H1 (cell line): Measurements from ENCODE around the gene RNF4. TPM values are rescaled to one million over a fixed set of nuclear protein-coding genes. Genes with fewer than 3 reads are reported as not detected.

Experiments used
- CTCF ChIA-PET: fragments of 300-600 bp; sonication (Branson Sonifier 250); formaldehyde crosslinking; loops from one replicate; lab custom pipeline; 2021; ENCODE audit not compliant: partially characterized antibody; lab: Charles Lee
- POLR2A ChIA-PET: fragments of 300-600 bp; sonication (Branson Sonifier 250); formaldehyde crosslinking; loops from one replicate; lab custom pipeline; 2021; ENCODE audit warnings: inconsistent platforms; ENCODE audit not compliant: partially characterized antibody; lab: Charles Lee
- DNase-seq, 2 experiments: peaks; one replicate each; pipeline versions ENCODE4 v3.0.0 to v3.0.0-alpha.2; 2010 to 2022; ENCODE audit warnings: low spot score in 2 of 2, low read depth in 1 of 2, mixed read lengths in 1 of 2
- FAIRE-seq: peaks from 2 replicates; lab custom pipeline; 2011; peaks lifted over from hg19 to GRCh38; lab: Jason Lieb, UNC
- H2AFZ ChIP-seq: 2 replicates; pipeline ENCODE4 v1.8.1; 2012; ENCODE audit warnings: low read length, inconsistent platforms
- H2AK5ac ChIP-seq: 2 replicates; pipeline ENCODE4 v1.6.1; 2013; ENCODE audit warnings: low read depth, low read length
- H2BK120ac ChIP-seq: replicated peaks from 2 replicates; pipeline ENCODE3; 2013; ENCODE audit warnings: low read depth, low read length, inconsistent platforms
- H2BK12ac ChIP-seq: 2 replicates; pipeline ENCODE4 v1.6.1; 2013; ENCODE audit warnings: low read depth, low read length
- H2BK15ac ChIP-seq: 2 replicates; pipeline ENCODE4 v1.6.1; 2013; ENCODE audit warnings: low read length
- H2BK20ac ChIP-seq: 2 replicates; pipeline ENCODE4 v1.6.1; 2013; ENCODE audit warnings: low read length
- H2BK5ac ChIP-seq: 2 replicates; pipeline ENCODE4 v1.6.1; 2013; ENCODE audit warnings: low read depth, low read length
- H3K14ac ChIP-seq: 2 replicates; pipeline ENCODE4 v1.6.1; 2013; ENCODE audit warnings: inconsistent platforms; ENCODE audit not compliant: insufficient read length
- H3K18ac ChIP-seq: 2 replicates; pipeline ENCODE4 v1.6.1; 2013; ENCODE audit warnings: low read length; ENCODE audit errors: extremely low read depth
- H3K23ac ChIP-seq: 2 replicates; pipeline ENCODE4 v1.6.1; 2013; ENCODE audit warnings: inconsistent platforms; ENCODE audit not compliant: insufficient read length
- H3K23me2 ChIP-seq: 2 replicates; pipeline ENCODE4 v1.6.1; 2013; ENCODE audit warnings: low read depth, low read length
- H3K27ac ChIP-seq: 2 replicates; pipeline ENCODE4 v1.6.1; 2011; ENCODE audit warnings: low read depth, low read length, inconsistent platforms
- H3K27me3 ChIP-seq, 4 experiments: replicated peaks in 1 of 4; 1 replicate in 1 of 4; 2 replicates in 3 of 4; pipeline versions ENCODE4 v1.6.1 to v1.8.1; 2011 to 2013; ENCODE audit warnings: low read length in 3 of 4, mild to moderate bottlenecking in 3 of 4, inconsistent platforms in 2 of 4, mixed read lengths in 2 of 4, moderate library complexity in 1 of 4; ENCODE audit not compliant: control insufficient read depth in 3 of 4, insufficient read depth in 3 of 4; ENCODE audit errors: extremely low read depth in 1 of 4
- H3K36me3 ChIP-seq, 4 experiments: 2 replicates each; pipeline versions ENCODE4 v1.6.1 to v1.8.1; 2011 to 2013; ENCODE audit warnings: mild to moderate bottlenecking in 4 of 4, low read length in 3 of 4, moderate library complexity in 2 of 4, control low read depth in 1 of 4, inconsistent platforms in 1 of 4; ENCODE audit not compliant: insufficient read depth in 4 of 4, control insufficient read depth in 2 of 4
- H3K4ac ChIP-seq: replicated peaks from 2 replicates; pipeline ENCODE3; 2013; ENCODE audit warnings: low read length, low read depth, mixed read lengths, inconsistent platforms; ENCODE audit not compliant: insufficient read length
- H3K4me1 ChIP-seq, 4 experiments: replicated peaks in 1 of 4; 1 replicate in 1 of 4; 2 replicates in 3 of 4; pipeline versions ENCODE4 v1.6.1 to v1.8.1; 2011 to 2013; ENCODE audit warnings: low read length in 3 of 4, inconsistent platforms in 2 of 4, mixed read lengths in 1 of 4; ENCODE audit not compliant: insufficient read depth in 4 of 4, control insufficient read depth in 3 of 4
- H3K4me2 ChIP-seq, 2 experiments: 2 replicates each; pipeline versions ENCODE4 v1.6.1 to v1.8.1; 2011 to 2013; ENCODE audit warnings: low read depth in 2 of 2, low read length in 2 of 2, control low read depth in 1 of 2, inconsistent platforms in 1 of 2, mild to moderate bottlenecking in 1 of 2; ENCODE audit not compliant: insufficient read depth in 1 of 2
- H3K4me3 ChIP-seq, 4 experiments: fragments of 200-600, 300-600 bp in 1 of 4; sonication (generic), shearing (Covaris generic), sonication (Bioruptor Twin) in 1 of 4; 2 replicates each; pipeline versions ENCODE4 v1.5.1 to v1.8.1; 2011 to 2016; ENCODE audit warnings: low read length in 4 of 4, low read depth in 3 of 4, control low read depth in 2 of 4, inconsistent platforms in 2 of 4, mild to moderate bottlenecking in 2 of 4, mixed read lengths in 1 of 4, moderate library complexity in 1 of 4; ENCODE audit not compliant: insufficient read depth in 2 of 4; ENCODE audit errors: extremely low read depth in 1 of 4
- H3K56ac ChIP-seq: replicated peaks from 2 replicates; pipeline ENCODE3; 2013; ENCODE audit warnings: low read depth, mild to moderate bottlenecking, mixed read lengths, low read length, inconsistent platforms; ENCODE audit not compliant: insufficient read length
- H3K79me1 ChIP-seq: 2 replicates; pipeline ENCODE4 v1.6.1; 2013; ENCODE audit warnings: low read depth, low read length, control low read depth
- H3K79me2 ChIP-seq, 2 experiments: 2 replicates each; pipeline versions ENCODE4 v1.6.1 to v1.8.1; 2012 to 2013; ENCODE audit warnings: low read length in 2 of 2, mild to moderate bottlenecking in 2 of 2, inconsistent platforms in 1 of 2; ENCODE audit not compliant: insufficient read depth in 2 of 2, control insufficient read depth in 1 of 2
- H3K9ac ChIP-seq, 4 experiments: replicated peaks in 1 of 4; 1 replicate in 1 of 4; 2 replicates in 3 of 4; pipeline versions ENCODE4 v1.6.1 to v1.8.1; 2011 to 2013; ENCODE audit warnings: low read depth in 3 of 4, low read length in 3 of 4, control low read depth in 2 of 4, mild to moderate bottlenecking in 2 of 4, moderate library complexity in 2 of 4, inconsistent platforms in 1 of 4; ENCODE audit errors: extremely low read depth in 1 of 4
- H3K9me3 ChIP-seq, 2 experiments: 2 replicates each; pipeline versions ENCODE4 v1.6.1 to v1.8.1; 2012 to 2013; ENCODE audit warnings: mild to moderate bottlenecking in 2 of 2, moderate library complexity in 2 of 2, control low read depth in 1 of 2, inconsistent platforms in 1 of 2, low read depth in 1 of 2, low read length in 1 of 2, mixed read lengths in 1 of 2; ENCODE audit not compliant: insufficient read depth in 2 of 2
- H4K20me1 ChIP-seq, 2 experiments: replicated peaks in 1 of 2; 2 replicates each; pipeline versions ENCODE3 to v1.8.1; 2011 to 2013; ENCODE audit warnings: inconsistent platforms in 2 of 2, low read length in 2 of 2, mild to moderate bottlenecking in 1 of 2; ENCODE audit not compliant: insufficient read depth in 2 of 2, control insufficient read depth in 1 of 2
- H4K5ac ChIP-seq: 2 replicates; pipeline ENCODE4 v1.6.1; 2013; ENCODE audit warnings: low read length, low read depth, mixed read lengths, inconsistent platforms; ENCODE audit not compliant: insufficient read length
- H4K8ac ChIP-seq: 2 replicates; pipeline ENCODE4 v1.8.0; 2013; ENCODE audit warnings: mild to moderate bottlenecking, moderate library complexity, low read length, inconsistent platforms; ENCODE audit not compliant: insufficient read depth; ENCODE audit errors: extremely low read depth
- H4K91ac ChIP-seq: replicated peaks from 2 replicates; pipeline ENCODE3; 2013; ENCODE audit warnings: low read length, mixed read lengths, inconsistent platforms; ENCODE audit not compliant: insufficient read length
- BRCA1 ChIP-seq: IDR thresholded peaks from 2 replicates; pipeline ENCODE4 v1.6.1; 2012; ENCODE audit warnings: low read depth, low read length, improper control_type of control experiment
- CBX8 ChIP-seq: fragments of 300-800, 300-1000 bp; sonication (generic); IDR thresholded peaks from 2 replicates; pipeline ENCODE4 v1.7.1; 2016; ENCODE audit warnings: low read depth, low read length, borderline replicate concordance
- CEBPB ChIP-seq: IDR thresholded peaks from 2 replicates; pipeline ENCODE4 v1.6.1; 2012; ENCODE audit warnings: low read depth, low read length
- EGR1 ChIP-seq: IDR thresholded peaks from 2 replicates; pipeline ENCODE4 v1.6.1; 2011; ENCODE audit warnings: low read depth, low read length, borderline replicate concordance
- EZH2 ChIP-seq: fragments of 200-600 bp; sonication (generic); IDR thresholded peaks from 2 replicates; pipeline ENCODE4 v1.7.1; 2012; ENCODE audit warnings: low read depth, mild to moderate bottlenecking, moderate library complexity, low read length, inconsistent platforms; ENCODE audit not compliant: severe bottlenecking
- NRF1 ChIP-seq: IDR thresholded peaks from 2 replicates; pipeline ENCODE4 v1.6.1; 2011; ENCODE audit warnings: mild to moderate bottlenecking, low read depth, low read length, improper control_type of control experiment
- POLR2AphosphoS5 ChIP-seq: IDR thresholded peaks from 2 replicates; pipeline ENCODE4 v1.6.1; 2011; ENCODE audit warnings: low read depth, low read length
- SIN3A ChIP-seq, 2 experiments: IDR thresholded peaks in 1 of 2; conservative IDR thresholded peaks in 1 of 2; 2 replicates each; pipeline ENCODE4 v1.6.1; 2011 to 2012; ENCODE audit warnings: low read length in 2 of 2, improper control_type of control experiment in 1 of 2, low read depth in 1 of 2, mild to moderate bottlenecking in 1 of 2
- SUZ12 ChIP-seq: fragments of 200-600 bp; sonication (generic); IDR thresholded peaks from 2 replicates; pipeline ENCODE4 v1.6.1; 2012; ENCODE audit warnings: mild to moderate bottlenecking, inconsistent platforms, low read length, moderate library complexity, mixed read lengths
- TAF7 ChIP-seq: optimal IDR thresholded peaks from 2 replicates; pipeline ENCODE3; 2011; ENCODE audit warnings: low read depth, mild to moderate bottlenecking, inconsistent platforms, low read length, moderate library complexity, borderline replicate concordance
- WGBS, 2 experiments: shearing (Covaris generic) in 1 of 2; methylation state at CpG; one replicate each; pipeline versions ENCODE4 v1.1.6 to v1.1.7; 2013 to 2015; ENCODE audit warnings: low lambda C conversion rate in 2 of 2, mixed read lengths in 2 of 2, inconsistent platforms in 1 of 2, low coverage in 1 of 2, missing lambda C conversion rate in 1 of 2; ENCODE audit not compliant: insufficient replicate concordance in 2 of 2, insufficient coverage in 1 of 2, insufficient read length in 1 of 2; ENCODE audit errors: extremely low coverage in 1 of 2, missing lambda C conversion rate in 1 of 2; 5-methylcytosine and 5-hydroxymethylcytosine counted together
- polyA plus RNA-seq, 7 experiments: library from polyadenylated mRNA; depleted of rRNA in 3 of 7; stranded (reverse) in 5 of 7; unstranded in 2 of 7; fragments of >200 nt in 5 of 7; fragments of 200-250 nt in 2 of 7; gene quantifications; 1 replicate in 5 of 7; 2 replicates in 1 of 7; 4 replicates in 1 of 7; pipeline versions ENCODE4 v1.2.1 to v1.2.3, GENCODE V29; 2011 to 2013; ENCODE audit warnings: missing spikeins in 2 of 7, mixed read lengths in 2 of 7
- total RNA-seq: library from RNA; stranded (reverse); fragmentation: NEBNext Ultra II Directional; extraction: Animal tissue kit (Norgen Biotek cat#: 25700); gene quantifications from 2 replicates; pipeline ENCODE4 v1.2.1, GENCODE V29; 2021

Gene RNF4
- total and polyA plus RNA-seq, 2 of the 8 experiments (the other 6 are each of a cell fraction or from before 2014, with no cell fraction given): 68.2 to 78.9 TPM

DNA sequence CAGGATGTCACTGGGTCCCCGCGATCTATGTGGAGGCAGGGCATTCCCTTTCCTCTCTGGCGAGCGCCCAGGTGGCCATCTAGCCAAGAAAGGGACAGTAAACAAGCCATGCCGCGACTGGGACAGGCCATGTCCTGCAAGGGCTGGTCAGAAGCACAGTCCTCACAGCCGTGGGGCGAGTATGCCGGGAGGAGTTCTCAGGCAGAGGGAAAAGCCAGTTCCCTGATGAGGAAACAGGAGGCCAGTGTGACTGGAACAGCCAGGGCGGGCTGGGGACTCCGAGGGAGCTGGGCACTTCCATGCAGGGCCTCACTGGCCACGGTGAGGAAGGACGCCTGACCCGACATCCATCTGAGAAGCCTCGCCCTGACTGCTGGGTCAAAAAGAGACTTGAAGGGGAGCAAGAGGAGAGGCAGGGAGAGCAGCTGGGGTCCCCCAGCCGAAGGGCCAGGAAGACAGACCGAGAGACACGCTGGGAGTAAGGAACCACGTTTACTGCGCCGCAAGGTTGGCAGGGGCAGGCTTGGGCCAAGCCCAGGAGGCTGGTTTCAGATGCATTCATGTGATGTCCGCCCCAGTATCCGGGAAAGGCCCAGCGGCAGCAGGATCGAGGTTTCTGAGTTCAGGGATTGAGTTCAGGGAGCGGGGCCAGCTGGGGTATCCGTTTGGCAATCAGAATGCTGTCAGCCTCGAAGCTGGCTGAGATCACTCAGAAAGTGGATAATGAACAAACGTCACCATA is 35.1 kb upstream of the RNF4 start:
- DNase-seq (no peak), FAIRE-seq (no peak)
- CTCF ChIA-PET: interaction anchor here (0.8 to 3.9 kb wide), 8 partner anchors 8 to 31 kb away, joined by 3 to 20 read pairs (median 4); no protein-coding TSS in a partner anchor
- H3K4ac ChIP-seq: no peak overlapping the region
- H2BK12ac ChIP-seq: no peak overlapping the region
- H4K8ac ChIP-seq: peak overlapping the region; percentile 76; the same call in 1 of the 2 replicates
- no peak overlapping the region for H3K27ac ChIP-seq
- H2BK20ac ChIP-seq: no peak overlapping the region
- no peak overlapping the region for H3K56ac ChIP-seq
- no peak overlapping the region; the same call in 1 of the 2 replicates for H3K18ac ChIP-seq
- H3K36me3 ChIP-seq: no peaks in the 10 kb centered on the region
- H4K91ac ChIP-seq: no peak overlapping the region
- H3K27me3 ChIP-seq: no peaks in the 10 kb centered on the region
- WGBS, 2 experiments: 85% methylated on average over 27 of the region's 29 CpGs; no CpG with 5 or more reads in 1 of the 2 experiments
- H4K20me1 ChIP-seq: no peaks in the 10 kb centered on the region
- H2AFZ ChIP-seq: no peak overlapping the region
- H3K14ac ChIP-seq: no peak overlapping the region
- no peaks in the 10 kb centered on the region for H3K79me1 ChIP-seq
- no peaks in the 10 kb centered on the region for H3K9me3 ChIP-seq
- no peak overlapping the region for H3K23ac ChIP-seq
- H2BK120ac ChIP-seq: no peak overlapping the region
- H3K79me2 ChIP-seq: no peaks in the 10 kb centered on the region
- no peak overlapping the region for H2AK5ac ChIP-seq
- no peak overlapping the region for H3K4me2 ChIP-seq
- no peak for TF ChIP-seq SUZ12
- no peak for TF ChIP-seq EZH2
- no peak for TF ChIP-seq CBX8
- TF ChIP-seq NRF1: no peak
- TF ChIP-seq EGR1: no peak
- TF ChIP-seq SIN3A (conservative IDR thresholded peaks at IDR 0.05 in 1 of 2, IDR thresholded peaks at IDR 0.05 in 1 of 2; ENCODE audit: low read depth in 1 of 2, low read length in 2 of 2): no peak
- no peak for TF ChIP-seq CEBPB
- TF ChIP-seq POLR2AphosphoS5: no peak
- TF ChIP-seq TAF7: no peak
- TF ChIP-seq BRCA1: no peak
- H3K23me2 ChIP-seq: no peaks in the 10 kb centered on the region
- no peak overlapping the region for H4K5ac ChIP-seq
- no peak overlapping the region for H3K4me3 ChIP-seq
- H3K4me1 ChIP-seq: peaks cover 0 to 7% (median 0%) of the 10 kb centered on the region in 4 experiments; a peak in 4 of 7 replicates
- POLR2A ChIA-PET: interaction anchor here (1.2 kb wide), 1 partner anchor 376 kb away, joined by 3 read pairs; no protein-coding TSS in a partner anchor
- no peak overlapping the region for H2BK15ac ChIP-seq
- no peak overlapping the region for H2BK5ac ChIP-seq
- no peak overlapping the region for H3K9ac ChIP-seq
